ENCODE measurements around the gene CHRM3.

CHRM3 gene

GRCh38 chr1:239417986-239418640 lies 31.7 kb downstream of the CHRM3 start:
- Histone ChIP-seq H3K4me3 (ENCODE audit: low read length) (no peak overlapping the region), H3K9me3 (ENCODE audit: control insufficient read depth, insufficient read depth, low read length) (0 out of 2 replicates have a peak, but pooled peaks cover 3% of the 10 kb centered on the region), H3K9me2 (replicated peaks; ENCODE audit: control insufficient read depth, low read length) (no peaks in the 10 kb centered on the region), H3K4me1 (ENCODE audit: control insufficient read depth, low read length) (no peaks in the 10 kb centered on the region), H3K79me2 (ENCODE audit: control insufficient read depth, low read length) (no peaks in the 10 kb centered on the region), H3K27ac (ENCODE audit: low read depth, low read length) (no peak overlapping the region), H3F3A (ENCODE audit: control insufficient read depth, insufficient read depth) (no peaks in the 10 kb centered on the region), H4K20me1 (ENCODE audit: control insufficient read depth, insufficient read depth, low read depth, low read length) (no peaks in the 10 kb centered on the region), H3K36me3 (ENCODE audit: control insufficient read depth, low read length) (no peaks in the 10 kb centered on the region), H3K27me3 (ENCODE audit: control insufficient read depth, low read length) (no peaks in the 10 kb centered on the region), H3K4me2 (ENCODE audit: low read length) (no peak overlapping the region)
- TF ChIP-seq CTCF (IDR thresholded peaks at IDR 0.05; ENCODE audit: low read depth, low read length, poor library complexity, severe bottlenecking) = no peak

GRCh38 chr1:239418681-239419080 lies 32.3 kb downstream of the CHRM3 start:
- H3K4me3 ChIP-seq (ENCODE audit: low read length) = no peak overlapping the region

GRCh38 chr1:239421811-239422210 lies 35.4 kb downstream of the CHRM3 start:
- H3K4me3 ChIP-seq (ENCODE audit: low read length) = no peak overlapping the region
- no peaks in the 10 kb centered on the region for H3K4me1 ChIP-seq (ENCODE audit: control insufficient read depth, low read length)
- H3K4me2 ChIP-seq (ENCODE audit: low read length) = no peak overlapping the region
- H3K9me2 ChIP-seq (replicated peaks; ENCODE audit: control insufficient read depth, low read length) = no peaks in the 10 kb centered on the region
- TF ChIP-seq CTCF (IDR thresholded peaks at IDR 0.05; ENCODE audit: low read depth, low read length, poor library complexity, severe bottlenecking) = no peak
- no peak for TF ChIP-seq EZH2phosphoT487 (IDR thresholded peaks at IDR 0.05; ENCODE audit: borderline replicate concordance, low read length)
- H3K79me2 ChIP-seq (ENCODE audit: control insufficient read depth, low read length) = no peaks in the 10 kb centered on the region
- H3K27ac ChIP-seq (ENCODE audit: low read depth, low read length) = no peak overlapping the region
- H3K36me3 ChIP-seq (ENCODE audit: control insufficient read depth, low read length) = no peaks in the 10 kb centered on the region
- no peaks in the 10 kb centered on the region for H4K20me1 ChIP-seq (ENCODE audit: control insufficient read depth, insufficient read depth, low read depth, low read length)
- no peaks in the 10 kb centered on the region for H3K9me3 ChIP-seq (ENCODE audit: control insufficient read depth, insufficient read depth, low read length)
- no peaks in the 10 kb centered on the region for H3K27me3 ChIP-seq (ENCODE audit: control insufficient read depth, low read length)
- H3F3A ChIP-seq (ENCODE audit: control insufficient read depth, insufficient read depth) = no peaks in the 10 kb centered on the region

More at GRCh38 chr1:239418681-239419080, 32.3 kb downstream of the CHRM3 start:
- Histone ChIP-seq H3K27ac (ENCODE audit: low read depth, low read length) (no peak overlapping the region), H3K4me2 (ENCODE audit: low read length) (no peak overlapping the region), H3F3A (ENCODE audit: control insufficient read depth, insufficient read depth) (no peaks in the 10 kb centered on the region), H3K27me3 (ENCODE audit: control insufficient read depth, low read length) (no peaks in the 10 kb centered on the region), H3K4me1 (ENCODE audit: control insufficient read depth, low read length) (no peaks in the 10 kb centered on the region), H3K9me3 (ENCODE audit: control insufficient read depth, insufficient read depth, low read length) (no peaks in the 10 kb centered on the region), H3K9me2 (replicated peaks; ENCODE audit: control insufficient read depth, low read length) (no peaks in the 10 kb centered on the region), H3K79me2 (ENCODE audit: control insufficient read depth, low read length) (no peaks in the 10 kb centered on the region), H3K36me3 (ENCODE audit: control insufficient read depth, low read length) (no peaks in the 10 kb centered on the region), H4K20me1 (ENCODE audit: control insufficient read depth, insufficient read depth, low read depth, low read length) (no peaks in the 10 kb centered on the region)
- no peak for TF ChIP-seq EZH2phosphoT487 (IDR thresholded peaks at IDR 0.05; ENCODE audit: borderline replicate concordance, low read length)
- TF ChIP-seq CTCF (IDR thresholded peaks at IDR 0.05; ENCODE audit: low read depth, low read length, poor library complexity, severe bottlenecking) = no peak

All from DOHH2 (cell line).